Tongue (tissue), 2 donors: ENCODE data around the gene LAMA5. TPM values are rescaled to one million over a fixed set of nuclear protein-coding genes. Genes with fewer than 3 reads are reported as not detected.
A peak's percentile ranks its signal among the peaks of the same experiment; 100 is the strongest.

Experiments
- DNase-seq: peaks from one replicate; pipeline ENCODE4 v3.0.0-alpha.2; 2015
- total RNA-seq: library from RNA; depleted of rRNA; stranded (reverse); fragments of >200 nt; gene quantifications from one replicate; pipeline ENCODE4 v1.2.3, GENCODE V29; 2014

LAMA5 gene
- total RNA-seq, 1 donor from 2014 or later, result 96.6 TPM

DNA sequence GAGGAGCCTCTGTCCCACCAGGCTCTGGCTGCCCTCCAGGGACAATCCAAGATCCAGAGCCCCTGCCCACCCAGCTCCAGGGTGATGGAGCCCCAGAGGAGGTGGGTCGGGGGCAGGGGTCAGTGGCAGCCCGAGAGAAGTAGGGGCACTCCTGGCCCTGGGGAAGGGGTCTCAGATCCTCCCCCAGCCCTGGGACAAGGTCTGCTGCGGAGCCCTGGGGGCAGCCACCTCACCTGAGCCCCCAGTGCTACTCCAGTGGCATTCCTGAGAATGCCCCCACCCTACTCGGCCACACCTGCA, 2.7 kb upstream of the LAMA5 start:
- DNase-seq, result no peak

DNA sequence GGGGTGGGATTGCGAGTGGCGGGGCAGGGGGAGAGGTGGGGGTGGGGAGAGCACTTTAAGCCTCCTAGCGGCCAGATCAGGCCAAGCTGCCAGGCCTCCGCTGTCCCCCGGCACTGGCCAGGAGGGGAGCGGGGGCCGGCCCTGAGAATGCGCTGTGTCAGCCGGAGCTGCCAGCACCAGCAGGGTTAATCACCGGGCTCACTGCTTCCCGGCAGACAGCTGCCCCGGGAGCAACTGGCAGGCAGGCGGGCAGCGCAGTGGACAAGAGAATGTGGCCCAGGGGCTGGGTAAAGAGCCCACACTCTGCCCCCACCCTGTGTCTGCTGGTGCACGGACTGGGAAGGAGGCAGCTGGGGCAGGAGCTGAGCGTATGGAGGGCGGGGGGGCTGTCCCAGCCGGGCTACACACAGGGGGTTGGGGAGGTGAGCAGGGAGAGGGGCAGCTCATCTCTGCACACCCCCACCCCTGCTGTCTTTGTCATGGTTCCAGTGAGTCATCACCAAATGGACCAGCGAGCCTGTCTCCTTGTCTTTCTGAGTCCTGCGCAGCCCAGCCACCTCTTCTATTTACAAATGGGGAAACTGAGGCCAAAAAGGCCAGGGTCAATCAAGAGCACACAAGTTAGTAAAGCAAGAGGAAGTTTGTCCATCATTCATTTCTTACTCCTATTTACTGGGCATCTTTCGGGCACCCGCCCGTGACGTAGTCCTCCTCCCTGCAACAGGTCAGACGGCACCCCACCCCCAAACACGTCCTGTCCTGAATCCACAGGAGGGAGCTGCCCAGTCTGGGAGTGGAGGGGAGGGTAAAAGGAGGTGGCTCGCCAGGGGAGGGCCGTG, 2.1 kb upstream of the LAMA5 start:
- DNase-seq, result peak; percentile 90

DNA sequence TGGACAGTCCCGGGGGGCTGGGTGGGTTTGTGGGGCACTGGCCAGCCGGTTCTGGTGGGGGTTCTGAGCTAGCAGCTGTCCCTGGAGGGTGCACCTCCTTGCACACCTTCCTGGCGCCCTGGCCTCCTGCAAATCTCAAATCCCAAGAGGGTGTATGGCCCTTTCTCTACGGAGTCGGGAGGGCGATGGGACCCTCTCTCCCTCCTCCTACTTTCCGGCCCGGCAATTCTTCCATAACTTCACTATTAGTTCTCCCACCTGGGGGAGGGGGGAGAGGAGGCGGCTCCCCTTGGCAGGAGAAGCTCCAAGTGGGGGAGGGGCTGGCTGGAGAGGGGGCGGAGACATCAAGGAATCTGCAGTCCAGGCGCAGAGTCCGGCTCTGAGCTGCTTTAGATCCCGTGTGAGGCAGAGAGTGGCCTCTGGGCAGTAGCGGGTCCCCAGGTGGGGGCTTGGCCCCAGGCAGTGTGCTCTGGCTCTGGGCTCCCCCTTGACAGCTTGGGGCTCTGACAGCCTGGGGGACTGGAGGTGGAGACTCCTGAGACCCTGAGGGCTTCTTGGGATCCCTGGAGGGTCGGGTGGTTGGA, 1.4 kb upstream of the LAMA5 start:
- peak; percentile 70 for DNase-seq

DNA sequence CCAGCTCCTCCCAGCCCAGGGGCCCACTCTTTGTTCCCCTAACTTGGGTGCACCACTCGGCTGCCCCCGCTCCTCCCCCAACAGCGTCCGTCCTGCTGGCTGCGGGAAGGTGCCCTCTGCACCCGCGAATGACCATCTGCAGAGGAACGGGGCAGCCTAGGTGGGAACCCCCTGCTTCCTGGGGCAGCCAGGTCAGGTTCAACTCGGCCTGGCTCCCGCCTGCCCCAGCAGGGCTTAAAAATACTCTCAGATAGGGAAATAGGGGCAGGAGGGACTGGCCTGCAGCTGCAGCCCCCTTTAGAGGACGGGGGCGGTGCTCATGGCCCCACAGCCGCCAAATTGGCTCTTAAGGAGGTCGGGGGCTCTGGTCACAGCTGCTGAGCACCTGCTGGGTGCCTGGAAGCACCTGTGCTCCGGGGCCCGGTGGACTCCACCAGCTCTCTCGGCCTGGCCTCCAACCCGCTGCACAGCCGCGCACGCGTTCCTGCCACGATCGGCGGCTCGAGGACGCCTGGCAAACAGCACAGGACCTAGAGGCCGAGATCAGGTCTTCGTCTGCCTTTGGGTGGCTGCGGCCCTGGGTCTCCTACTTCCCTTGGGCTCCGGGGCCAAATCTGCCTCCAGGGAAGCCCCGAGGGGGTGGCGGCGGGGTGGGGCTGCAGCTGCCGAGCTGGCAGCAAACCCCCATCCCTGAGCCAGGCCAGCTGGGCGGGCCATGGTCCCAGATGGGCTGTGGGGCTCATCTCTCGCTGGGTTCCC, 700 bp upstream of the LAMA5 start:
- DNase-seq, result peak; percentile 76

DNA sequence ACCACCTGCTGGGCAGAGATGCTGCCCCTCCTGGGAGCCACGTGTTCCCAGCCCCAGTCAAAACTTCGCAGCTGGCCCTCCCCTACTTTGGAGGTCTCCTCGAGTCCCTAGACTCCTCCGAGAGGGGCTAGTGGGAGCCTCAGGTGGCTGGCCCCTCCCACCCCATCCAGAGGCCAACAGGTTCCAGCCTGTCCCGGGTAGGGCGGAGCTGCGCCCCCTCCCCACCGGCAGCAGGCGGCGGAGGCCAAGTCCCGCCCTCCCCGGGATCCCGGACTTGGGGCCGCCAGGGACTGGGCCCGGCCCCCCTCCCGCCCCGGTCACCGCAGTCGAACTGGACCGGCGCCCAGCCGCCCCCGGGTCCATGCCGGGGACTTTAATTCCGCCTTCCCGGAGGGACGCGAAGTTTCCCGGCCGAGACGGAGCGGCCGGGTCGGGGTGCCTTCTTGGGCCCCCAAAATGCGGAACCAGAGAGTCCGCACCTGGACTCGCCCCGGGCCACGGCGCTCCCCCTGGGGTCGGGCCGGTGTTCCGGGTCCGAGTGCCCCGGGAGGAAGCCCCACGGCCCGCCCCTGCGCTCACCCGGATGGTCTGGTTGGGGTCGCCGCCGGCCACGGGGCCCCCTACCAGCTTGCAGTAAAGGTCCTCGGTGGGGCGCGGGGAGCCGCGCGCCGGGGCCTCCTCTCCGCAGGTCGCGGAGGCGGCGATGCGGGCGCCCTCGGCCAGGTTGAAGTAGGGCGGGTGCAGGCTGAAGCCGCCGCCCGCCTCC, 559 bp downstream of the LAMA5 start:
- DNase-seq, result peak; percentile 59

DNA sequence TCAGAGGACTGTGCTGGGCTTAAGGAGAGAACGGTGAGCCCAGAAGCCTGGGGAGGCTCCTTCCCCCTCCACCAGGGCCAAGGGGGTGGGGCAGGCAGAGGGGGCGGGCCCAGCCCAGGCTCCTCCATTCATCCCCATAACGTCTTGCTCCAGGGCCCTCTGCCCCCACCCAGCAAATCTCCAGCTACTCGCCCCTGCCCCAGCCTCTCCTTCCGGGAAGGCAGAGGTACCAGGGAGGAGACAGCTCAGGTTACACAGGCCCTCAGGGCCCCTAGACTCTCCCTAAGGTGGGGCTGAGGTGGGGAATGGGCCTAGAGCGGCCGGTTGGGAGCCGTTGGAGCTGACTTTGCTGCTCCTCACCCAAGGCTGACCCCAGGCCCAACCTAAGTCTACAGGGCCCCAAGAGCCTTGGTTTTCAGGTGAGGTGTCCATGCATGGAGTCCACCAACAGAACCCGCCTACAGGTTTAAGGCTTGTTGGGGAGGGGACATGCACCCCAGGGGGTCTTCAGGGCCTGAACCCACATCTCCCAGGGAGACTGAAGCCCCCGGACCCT, 1.2 kb downstream of the LAMA5 start:
- peak; percentile 53 for DNase-seq

DNA sequence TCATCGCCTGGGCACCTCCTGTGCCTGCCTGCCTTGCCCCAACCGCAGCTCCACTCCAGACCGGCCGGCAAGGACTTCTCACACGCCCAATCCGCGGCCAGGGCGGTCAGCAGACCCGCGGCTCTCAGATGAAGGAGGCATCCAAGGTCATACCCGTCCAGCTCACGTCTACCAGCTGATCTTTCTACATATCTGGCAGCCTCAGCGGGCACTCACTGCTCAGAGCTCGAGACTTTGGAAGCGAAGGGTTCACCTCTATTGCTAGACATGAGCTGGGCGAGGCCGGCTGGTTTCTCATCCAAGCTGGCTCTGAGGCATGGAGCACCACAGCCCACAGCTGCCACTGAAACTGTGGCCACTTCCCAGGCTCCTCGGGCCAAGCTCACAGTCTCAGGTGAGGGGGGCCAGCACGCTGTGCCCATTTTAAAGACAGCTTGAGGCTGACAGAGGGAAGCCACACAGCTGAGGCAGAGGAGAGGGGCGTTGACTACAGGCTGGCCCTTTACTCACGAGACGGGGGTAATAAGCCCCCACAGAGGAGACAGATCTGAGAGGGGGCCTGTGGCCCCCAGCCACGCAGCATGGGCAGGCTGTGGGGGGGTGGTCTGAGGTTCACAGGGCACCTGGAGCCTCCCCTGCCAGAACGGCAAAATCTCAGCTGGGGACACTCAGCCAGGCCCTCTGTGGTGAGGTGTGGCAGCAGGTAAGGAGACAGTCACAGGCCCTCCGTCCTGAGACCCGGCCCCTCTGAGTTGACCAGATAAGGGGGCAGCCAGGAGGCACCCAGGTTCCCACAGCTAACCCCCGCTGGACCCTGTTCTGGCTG, 2.0 kb downstream of the LAMA5 start:
- DNase-seq, result no peak

DNA sequence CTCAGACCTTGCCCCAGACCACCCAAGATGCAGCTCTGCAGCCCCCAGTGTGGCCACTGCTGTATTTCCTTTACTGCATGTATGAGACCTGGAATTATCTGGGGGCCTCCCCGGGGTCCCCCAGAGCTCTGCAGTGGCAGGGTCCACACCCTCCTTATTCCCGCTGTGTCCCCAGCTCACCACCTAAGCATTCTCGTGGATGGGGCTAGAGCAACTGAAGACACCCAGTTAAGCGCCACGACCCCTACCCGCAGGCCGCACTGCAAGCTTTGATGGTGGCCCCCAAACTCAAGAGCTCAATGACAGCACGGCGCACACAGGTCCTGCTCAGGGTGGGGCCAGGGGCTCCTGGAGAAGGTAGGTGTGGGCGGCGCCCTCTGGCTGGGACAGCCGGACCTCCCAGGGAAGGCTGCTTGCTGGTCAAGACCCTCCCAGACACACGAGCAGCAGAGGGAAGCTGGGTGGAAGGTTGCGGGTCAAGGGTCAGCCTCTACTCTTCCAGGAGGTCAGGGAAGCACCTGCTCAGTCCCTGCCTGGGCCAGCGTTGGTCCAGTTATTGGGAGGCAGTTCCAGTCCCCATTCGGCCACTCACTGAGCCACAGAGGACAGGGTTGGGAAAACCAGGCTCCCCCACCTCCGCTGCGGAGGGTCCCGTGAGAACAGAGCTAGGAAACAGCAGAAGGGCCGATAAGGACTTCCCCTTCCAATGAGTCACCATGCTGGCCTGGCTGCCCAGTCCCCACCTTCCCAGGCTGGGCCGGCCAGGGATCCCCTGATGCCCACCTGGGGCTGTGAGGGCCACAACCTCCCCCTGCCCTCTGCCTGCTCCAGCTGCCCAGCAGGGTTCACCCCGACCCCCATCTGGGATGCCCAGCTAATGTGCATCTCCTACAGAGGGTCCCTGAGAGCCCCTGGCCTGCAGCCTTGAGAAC, 2.9 kb downstream of the LAMA5 start:
- no peak for DNase-seq

DNA sequence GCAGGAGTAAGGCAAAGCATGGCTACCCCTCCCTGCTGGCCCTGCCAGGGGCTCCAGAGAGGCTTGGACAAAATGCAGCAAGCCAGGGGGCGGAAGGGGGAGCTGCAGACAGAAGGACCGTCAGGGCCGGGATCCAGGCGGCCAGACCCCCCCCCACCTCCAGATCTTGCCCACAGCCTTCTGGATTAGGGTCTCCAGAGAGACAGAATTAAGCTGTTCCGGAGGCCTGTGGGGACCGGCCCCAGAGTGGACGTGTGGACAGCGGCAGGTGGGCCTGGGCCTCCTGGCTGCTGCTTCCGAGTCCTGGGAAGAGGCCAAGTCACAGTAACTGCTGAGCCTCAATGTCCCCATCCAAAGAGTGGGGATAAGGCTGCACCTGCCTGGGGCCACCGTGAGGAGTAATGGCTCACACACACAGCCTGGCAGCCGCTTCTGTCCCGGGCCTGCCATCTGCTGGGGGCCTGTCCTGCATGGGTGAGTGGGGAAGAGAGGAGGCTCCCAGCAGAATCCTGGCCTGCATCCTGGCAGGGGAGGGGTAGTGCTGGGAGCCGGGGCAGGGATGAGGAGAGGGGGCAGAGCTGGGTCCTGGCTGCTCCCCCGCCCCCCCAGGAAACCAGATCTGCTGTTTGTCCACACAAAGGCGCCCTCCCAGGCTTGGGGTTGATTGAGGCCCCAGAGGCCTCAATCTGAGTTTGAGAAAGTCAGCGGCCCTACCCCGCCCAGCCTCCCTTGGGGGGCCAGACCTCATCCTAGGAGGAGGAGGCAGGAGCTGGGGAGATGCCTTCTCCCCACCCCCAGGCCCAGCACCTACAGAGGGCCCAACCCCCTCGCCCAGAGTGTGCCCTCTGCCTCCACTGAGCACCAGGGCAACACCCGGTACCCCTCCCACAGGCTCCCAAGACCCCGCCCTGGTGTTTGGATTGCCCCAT, 3.9 kb downstream of the LAMA5 start:
- no peak for DNase-seq

DNA sequence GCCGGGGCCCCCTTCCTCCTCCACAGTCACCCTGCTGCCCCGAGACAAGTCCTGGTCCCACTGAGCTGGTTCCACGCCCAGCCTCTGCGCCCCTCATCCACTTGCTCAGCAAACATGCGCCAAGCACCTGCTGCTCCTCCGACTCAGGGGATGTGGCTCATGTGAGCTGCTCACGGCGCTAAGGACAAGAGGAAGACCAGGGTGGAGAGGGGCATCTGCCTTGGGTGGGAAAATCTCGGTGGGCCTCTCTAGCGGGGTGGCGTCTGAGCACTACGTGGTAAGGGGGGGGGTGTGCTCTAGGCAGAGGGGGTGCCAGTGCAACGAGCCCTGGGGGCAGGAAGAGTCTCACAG, 4.5 kb downstream of the LAMA5 start:
- no peak for DNase-seq

DNA sequence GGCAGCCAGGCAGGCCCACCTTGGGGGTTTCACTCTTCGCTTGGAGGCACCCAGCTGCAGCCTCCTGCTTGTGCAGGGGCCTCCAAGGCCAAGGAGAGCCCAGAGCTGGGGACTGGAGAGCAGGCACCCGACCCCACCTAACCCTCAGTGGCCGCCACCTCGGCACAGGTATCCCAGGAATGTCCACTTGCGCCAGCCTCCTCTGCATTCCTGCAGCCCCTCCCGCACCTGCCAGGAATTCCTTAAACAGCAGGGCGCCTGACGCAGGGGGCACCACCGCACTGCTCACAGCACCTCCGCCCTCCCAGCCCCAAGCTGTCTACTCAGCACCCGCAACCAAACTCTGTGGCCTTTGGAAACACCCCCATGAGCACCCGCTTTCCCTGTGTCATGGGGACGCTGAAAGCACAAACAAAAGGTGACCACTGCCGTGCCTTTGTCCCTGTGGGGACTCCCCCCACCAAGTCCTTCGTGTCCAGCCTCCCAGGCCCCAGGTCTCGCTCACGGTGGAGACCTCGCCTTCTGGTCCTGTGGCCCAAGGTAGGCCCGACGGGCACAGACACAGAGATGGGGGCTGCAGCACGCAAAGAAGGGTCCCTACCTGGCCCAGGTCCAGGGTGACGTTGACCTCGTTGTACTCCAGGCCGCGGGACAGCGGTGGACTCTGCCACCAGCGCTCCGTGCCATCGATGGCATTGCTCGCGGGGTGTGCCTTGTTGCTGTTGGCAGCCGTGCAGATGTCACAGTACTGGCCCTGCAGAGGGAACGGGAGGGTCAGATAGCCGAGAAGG, 5.1 kb downstream of the LAMA5 start:
- DNase-seq, result no peak

DNA sequence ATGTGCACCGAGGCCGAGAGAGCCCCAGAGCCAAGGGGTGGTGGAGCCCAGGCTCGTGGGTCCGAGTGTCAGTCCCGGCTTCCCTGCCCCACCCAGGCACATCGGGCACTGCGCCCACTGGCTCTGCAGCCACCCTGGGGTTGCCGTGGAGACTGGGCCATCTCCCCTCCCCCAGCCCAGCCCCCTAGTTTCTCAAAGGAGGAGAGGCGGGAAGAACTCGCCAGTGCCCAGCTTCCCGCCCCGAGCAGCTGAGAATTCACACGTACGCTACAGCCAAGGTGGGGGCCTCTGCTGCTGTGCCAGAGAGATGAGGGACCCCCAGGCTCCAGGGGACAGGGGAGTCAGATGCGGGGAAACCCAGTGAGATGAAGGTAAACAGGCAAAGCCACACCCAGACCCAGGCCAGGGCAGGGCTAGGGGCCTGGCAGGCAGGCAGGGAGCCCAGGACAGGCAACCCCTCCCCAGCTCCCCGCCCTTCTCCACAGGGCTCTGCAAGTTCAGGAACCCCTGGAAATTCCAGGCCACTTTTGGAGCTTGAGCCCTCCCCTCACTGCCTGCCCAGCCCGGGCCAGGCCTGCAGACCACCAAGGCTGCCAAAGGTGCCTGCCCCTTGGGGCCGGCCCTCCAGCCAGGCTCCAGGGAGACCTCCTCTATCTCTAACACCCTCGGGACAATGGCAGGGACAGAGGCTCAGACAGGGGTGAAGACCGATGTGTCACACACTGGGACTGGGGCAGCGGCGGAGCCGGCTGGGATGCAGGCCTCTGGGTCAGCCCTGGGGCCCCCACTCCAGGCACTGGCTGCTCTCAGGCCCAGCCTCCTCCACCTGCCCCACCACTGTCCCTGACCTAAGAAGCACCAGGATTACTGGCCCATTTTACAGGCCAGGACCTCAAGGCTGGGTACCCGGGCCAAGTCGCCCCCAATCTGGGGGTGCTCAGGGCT, 6.0 kb downstream of the LAMA5 start:
- peak; percentile 70 for DNase-seq

DNA sequence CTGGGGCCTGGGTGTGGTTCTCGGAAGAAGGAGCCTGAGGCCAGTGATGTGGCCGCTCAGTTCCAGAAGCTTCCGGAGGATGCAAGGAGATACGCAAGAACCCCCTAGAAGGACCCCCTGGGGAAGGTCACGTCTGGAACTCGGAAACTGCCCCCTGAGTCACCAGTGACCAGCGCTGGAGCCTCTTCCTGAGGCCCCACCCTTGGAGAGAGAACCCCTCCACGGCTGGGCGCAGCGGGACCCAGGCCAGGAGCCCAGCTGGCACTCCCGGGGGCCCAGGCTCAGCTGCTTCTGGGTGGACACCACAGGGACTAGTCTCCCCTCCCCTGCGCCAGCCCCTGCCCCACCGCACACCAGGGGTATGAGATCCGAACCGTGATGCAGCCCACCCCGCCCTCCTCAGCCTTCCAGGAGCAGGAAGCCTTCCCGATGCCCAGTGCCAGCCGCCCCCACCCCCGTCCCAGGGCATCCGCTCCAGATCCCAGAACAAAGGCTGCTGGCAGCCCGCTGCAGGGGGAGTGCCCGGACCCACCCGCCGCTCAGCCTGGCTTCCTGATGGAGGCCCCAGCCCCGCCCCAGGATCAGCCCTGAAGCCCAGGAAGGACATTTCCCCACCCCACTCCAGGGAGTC, 7.5 kb downstream of the LAMA5 start:
- DNase-seq, result peak; percentile 70

DNA sequence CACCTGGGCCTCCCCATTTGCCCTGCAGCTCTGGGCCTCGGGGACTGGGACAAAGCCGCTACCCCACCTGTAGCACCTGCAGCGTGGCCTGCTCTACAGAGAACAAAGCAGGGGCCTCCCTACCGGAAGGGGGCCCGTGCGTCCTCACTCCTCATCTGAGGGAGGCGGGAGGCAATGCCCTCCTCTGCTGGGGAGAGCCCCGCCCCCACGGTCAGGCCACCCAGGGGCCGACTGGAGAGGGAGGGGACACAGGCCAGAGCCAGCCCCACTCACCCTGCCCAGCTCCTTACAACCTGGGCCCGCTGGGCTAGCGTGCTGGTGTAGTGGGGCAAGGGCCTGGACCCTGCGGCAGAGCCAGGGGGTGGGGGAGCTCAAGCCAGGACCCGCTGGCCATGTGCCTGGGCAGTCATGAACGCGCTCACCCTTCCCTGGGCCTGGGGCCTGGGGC, 8.0 kb downstream of the LAMA5 start:
- DNase-seq, result no peak

DNA sequence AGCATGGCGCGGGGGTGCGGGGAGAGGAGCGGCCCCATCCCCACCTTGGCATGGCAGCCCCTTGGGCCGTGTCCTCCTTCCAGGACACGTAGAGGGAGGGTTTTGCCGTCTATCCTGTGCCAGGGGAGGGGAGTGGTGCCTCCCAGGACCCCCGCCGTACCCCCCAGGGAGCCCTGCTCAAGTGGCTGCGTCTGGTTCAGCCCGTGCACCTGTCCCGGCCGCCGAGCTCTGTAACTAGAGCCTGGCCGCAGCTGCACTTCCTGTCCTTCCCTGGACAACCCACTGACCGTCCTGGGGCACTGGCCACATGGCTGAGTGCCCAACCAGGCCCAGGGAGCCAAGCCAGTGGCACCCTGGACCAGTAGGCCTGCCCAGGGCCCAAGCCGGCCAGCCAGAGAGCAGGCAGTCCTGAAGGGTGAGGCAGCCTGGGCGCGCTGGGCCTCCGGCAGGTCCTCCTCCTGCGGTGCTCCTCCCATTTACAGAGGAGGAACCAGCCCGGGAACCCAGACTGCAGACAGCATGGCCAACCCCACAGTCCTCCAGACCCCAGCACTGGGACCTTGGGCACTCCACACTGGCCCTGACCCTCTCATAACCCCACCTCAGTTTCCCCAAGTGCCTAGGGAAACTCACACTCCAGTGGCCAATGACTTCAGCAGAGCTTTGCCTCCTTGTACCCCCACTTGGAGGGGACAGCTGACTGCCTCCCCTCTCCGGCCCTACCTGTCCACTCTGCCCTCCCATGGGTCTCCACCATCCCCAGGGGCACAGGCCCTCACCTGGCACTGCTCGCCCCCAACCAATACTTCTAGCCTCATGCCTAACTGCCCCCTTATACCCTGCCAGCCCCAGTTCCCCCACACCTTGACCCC, 8.7 kb downstream of the LAMA5 start:
- peak; percentile 75 for DNase-seq

DNA sequence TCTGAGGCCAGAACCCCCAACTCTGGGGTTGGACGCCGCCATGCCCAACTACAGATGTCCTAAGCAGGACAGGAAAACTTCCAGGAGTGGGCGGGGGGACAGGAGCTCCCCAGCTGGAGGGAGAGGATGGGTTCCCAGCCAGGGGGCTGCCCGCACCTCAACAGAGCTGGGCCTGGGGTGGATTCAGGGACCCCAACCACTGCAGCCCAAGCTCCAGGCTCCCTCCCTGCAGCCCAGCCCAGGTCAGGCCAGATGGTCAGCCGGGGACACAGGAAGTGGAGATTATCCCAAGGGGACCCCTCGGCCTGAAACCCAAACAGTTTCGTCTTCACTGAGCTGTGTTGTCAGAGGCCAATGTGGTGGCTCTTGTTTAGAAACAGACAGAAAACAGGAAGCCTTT, 9.4 kb downstream of the LAMA5 start:
- DNase-seq, result no peak
